ENCODE results near the gene AP5Z1.

AP5Z1 gene, protein sequence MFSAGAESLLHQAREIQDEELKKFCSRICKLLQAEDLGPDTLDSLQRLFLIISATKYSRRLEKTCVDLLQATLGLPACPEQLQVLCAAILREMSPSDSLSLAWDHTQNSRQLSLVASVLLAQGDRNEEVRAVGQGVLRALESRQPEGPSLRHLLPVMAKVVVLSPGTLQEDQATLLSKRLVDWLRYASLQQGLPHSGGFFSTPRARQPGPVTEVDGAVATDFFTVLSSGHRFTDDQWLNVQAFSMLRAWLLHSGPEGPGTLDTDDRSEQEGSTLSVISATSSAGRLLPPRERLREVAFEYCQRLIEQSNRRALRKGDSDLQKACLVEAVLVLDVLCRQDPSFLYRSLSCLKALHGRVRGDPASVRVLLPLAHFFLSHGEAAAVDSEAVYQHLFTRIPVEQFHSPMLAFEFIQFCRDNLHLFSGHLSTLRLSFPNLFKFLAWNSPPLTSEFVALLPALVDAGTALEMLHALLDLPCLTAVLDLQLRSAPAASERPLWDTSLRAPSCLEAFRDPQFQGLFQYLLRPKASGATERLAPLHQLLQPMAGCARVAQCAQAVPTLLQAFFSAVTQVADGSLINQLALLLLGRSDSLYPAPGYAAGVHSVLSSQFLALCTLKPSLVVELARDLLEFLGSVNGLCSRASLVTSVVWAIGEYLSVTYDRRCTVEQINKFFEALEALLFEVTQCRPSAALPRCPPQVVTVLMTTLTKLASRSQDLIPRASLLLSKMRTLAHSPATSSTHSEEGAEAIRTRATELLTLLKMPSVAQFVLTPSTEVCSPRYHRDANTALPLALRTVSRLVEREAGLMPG

DNA sequence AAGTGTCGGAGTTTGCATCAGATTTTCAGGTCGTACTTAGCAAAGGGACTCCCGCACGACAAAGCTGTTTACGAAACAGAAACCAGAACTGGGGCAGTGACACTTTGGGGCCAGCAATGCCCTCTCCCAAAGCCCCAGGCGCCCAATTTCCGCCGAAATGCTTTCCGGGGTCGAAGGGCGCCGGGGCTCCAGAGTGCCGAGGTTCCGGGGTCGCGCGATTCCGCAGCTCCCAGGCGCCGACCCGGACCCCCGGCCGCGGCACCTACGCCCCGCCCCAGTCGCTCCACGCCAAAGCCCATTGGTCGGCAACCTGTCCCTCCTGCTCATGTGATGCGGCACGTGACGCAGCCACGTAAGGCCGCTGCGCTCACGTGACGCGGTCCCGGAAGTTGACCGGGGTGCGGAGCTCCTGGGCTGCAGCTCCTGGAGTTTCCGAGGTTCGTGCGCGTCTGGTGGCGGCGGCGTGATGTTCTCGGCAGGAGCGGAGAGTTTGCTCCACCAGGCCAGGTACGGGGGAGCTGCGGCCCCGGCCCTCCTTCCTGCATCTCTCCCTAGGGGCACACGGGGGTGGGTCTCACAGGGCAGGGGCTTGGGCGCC, at the start of gene AP5Z1:
Gene AP5Z1 (plus strand): TSS at position 374 of the 598 bp plus-strand sequence. CDS start 93 bp downstream, at position 467.
- peak; percentile 100 for DNase-seq

DNA sequence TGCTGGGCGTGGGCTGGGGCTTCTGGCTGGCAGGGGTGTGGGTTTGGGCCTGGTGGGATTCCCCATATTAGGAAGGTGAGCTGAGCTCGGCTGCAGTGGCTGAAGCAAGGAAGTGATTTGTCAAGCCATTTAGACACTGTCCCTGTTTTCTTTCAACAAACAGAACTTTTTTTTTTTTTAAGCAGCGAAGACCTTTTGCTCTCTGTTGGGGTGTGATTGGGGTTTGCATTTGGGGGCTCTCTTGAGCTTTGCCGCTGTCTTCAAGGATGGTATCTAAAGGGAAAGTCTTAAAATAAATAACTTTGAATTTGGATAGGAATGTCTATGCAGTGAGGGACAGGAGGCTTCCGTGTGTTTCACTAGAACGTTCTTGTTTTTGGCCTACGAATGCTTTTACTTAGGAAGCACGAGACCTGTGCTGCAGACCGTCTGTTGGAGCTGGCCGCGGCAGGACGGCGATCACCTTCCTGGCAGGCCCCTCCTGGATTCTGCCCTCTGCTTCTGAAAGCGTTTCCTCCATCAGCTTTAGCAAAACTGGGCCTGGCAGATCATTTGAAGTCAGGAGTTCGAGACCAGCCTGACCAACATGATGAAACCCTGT, 49.5 kb upstream of the AP5Z1 start:
- no peak for DNase-seq

DNA sequence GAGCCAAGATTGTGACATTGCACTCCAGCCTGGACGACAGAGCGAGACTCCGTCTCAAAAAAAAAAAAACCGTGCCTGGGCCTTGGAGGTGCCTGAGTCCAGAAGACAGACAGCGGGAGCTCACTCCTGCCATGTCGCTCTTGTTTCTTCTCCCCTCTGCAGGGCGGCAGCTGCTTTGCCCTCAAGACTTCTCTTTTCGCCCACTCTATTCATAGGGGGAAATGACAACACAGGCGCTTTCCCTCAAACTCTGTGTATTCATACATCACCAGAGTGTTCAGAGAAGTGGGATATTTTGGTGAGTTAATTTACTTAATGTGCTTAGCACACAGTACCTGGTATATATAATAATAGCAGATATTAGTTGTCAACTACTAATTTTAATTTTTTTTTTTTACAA, 48.9 kb upstream of the AP5Z1 start:
- no peak for DNase-seq

DNA sequence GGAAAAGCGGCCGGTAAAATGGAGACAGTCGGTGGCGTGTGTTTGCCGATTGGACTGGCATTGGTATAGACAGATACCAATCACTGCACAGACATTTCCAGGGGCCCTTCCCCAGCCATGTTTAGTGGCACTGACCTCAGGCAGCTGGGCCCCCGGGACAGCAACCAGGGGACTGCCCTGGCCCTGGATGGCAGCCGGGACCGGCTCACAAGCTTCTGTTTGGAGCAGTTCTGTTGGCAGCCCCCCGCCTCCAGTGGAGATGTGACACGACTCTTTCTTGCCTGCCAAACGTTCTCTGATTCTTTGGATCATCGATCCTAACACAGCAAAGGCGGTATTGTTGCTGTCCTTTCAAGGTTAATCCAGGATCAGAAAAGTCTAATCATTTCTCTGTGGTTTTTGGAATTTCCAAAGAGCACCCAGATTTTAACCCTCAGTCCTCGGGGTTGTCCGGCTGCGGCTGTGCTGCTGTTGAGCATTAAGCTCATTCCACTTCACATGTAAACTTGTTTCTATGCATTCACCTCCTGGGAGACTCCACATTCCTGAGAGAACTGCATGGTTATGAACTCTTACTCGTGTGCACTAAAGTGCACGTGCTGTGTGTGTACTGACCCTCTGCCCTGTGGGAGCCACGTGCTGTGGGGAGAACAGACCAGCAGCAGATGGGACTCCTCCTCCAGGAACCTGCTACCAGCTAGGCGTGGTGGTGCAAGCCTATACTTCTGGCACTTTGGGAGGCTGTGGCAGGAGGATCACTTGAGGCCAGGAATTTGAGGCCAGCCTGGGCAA, 47.3 kb upstream of the AP5Z1 start:
- no peak for DNase-seq

DNA sequence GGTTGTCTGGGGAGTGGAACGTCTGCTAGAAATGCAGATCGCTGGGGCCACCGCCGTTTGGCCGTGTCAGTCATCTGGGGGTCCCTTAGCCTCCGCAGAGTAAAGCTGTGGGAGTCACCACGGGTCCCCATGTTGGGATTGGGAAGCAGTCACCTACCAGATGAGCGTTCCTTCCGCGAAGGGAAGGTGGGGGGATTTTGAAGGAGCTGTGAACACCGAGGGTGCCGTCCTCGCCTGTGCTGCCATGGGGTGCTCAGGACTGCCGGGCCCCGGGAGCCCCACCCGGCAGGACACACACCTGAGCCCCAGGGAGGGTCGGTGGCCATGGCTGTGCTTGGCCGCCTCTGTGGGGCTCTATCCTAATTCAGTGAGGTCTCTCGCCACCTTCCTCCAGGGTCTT, 46.2 kb upstream of the AP5Z1 start:
- DNase-seq, result no peak

DNA sequence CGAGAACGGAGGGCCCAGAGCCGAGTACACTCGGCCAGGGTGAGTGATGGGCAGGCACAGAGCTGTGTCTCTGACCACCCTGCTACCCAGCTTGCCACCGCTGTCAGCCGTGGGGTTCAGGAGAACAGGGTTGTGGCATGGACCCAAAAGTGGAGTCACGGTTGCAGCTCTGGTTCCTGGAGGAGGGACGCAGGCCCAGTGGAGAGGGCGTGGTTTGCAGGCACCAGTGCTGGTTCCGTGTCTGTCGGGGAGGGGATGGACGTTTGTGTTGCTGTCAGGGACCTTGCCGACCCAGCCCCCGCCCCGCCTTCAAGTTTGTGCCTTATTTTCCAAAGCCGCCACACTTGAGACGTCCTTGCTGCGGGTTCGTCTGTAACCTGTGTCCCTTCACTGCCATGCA, 45.1 kb upstream of the AP5Z1 start:
- no peak for DNase-seq

DNA sequence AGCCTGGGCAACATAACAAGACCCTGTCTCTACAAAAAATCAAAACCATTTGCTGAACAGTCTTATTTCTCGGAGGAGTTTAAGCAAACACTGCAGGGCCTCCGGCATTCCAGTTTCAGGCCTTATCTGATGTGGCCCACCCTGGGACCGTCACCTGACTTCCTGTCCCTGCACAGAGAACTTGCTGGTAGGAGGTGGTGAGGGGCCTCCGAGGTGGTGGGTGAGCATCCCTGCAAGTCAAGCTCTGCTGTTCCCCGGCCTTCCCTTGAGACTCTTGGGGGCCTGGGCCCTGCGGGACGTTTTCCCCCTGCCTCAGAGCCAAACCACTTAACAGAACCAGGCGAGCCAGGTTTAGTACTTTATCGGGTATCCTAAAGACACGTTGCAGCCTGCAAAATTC, 44.5 kb upstream of the AP5Z1 start:
- no peak for DNase-seq

DNA sequence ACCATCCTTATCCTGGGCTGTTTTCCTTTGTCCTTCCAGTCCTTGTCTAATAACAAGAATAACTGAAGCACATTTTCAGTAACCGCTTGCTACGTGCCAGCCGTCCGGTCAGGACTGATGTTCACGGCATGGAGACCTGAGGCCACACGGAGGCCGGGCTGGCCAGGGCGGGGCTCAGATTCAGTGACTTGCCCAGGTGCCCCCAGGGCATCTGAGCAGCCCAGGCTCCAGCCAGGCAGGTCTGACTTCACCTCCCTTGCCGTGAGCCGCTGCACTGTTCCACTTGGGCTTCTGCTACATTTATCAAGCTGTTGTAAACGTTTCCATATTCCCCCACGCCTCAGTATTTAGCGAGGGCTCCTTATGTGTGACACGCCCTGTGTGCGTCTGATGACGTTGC, 43.6 kb upstream of the AP5Z1 start:
- DNase-seq, result no peak

DNA sequence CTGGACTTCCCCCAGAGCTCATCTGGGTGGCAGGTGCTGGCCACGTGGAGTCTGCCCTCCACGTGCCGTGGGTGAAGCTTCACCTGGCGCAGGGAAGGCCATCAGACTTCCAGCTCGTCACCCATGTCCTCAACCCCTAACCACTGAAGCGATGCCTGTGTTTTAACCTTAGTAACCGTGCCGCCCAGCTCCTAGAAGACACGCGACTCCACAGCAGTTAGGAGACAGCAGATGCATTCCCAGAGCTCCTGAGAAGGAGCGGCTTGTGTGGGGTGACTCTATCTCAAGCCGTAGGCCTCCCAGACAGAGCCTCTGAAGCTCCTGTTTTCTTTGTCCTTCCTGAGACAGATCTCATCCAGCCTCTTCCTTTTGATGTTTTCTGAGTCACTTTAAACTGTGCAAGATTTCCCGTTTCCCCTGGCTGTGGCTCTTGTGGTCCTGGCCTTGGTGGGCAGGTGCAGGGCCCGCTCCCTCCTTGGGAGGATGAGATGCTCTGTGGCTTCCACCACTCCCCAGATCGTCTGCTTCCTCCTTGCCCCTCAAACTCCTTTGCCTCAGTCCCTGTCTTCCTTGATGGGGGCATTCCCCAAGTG, 41.4 kb upstream of the AP5Z1 start:
- no peak for DNase-seq

DNA sequence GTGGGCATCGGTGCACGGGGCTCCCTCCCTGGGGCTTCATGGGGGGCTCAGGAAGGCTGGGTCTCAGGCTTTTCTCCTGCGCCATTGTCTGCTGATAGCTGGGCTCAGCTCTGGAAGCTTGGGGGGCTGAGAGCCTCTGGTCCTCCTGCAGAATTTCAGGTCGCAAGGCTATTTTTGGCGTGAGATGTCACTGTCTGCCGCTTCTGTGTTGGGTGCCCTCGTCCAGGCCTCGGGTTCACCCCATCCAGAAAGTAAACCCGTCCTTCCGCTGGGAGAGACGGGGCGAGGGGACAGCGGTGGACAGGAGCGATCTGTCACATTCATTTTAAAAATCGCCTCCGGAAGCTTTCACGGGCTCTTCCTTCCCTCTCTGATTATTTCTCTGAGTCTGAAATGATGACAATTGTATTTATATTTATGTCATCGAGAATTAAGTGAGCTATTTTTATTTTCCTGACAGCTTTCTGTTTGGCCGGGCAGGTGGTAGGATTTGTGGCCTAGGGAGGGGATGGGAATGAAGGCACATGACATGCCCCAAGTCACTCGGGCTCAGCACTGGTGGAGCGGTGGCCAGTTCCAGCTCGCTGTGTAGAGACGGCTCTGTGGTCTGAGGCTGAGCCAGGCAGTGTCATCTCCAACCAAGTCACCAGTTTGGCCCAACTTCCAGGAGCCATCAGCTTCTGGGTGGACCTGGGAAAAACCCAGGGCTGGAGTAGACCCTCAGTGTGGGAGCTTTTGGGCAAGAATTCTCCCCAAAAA, 40.7 kb upstream of the AP5Z1 start:
- no peak for DNase-seq

DNA sequence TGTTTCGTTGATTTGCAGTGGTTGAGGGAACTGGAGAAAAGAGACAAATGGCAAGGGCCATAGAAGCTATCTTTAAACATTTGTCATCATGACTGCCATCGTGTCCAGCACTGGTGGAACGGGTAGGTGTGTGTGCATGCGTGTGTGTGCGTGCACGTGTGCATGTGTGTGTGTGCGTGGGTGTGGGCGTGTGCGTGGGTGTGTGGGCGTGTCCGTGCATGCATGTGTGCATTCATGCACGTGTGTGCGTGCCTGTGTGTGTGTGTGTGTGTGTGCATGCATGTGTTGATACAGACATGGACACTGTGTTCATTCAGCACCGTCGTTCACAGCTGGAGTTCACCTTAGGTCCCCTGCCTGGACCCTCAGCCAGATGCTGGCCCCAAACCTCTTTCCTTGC, 38.1 kb upstream of the AP5Z1 start:
- DNase-seq, result no peak

DNA sequence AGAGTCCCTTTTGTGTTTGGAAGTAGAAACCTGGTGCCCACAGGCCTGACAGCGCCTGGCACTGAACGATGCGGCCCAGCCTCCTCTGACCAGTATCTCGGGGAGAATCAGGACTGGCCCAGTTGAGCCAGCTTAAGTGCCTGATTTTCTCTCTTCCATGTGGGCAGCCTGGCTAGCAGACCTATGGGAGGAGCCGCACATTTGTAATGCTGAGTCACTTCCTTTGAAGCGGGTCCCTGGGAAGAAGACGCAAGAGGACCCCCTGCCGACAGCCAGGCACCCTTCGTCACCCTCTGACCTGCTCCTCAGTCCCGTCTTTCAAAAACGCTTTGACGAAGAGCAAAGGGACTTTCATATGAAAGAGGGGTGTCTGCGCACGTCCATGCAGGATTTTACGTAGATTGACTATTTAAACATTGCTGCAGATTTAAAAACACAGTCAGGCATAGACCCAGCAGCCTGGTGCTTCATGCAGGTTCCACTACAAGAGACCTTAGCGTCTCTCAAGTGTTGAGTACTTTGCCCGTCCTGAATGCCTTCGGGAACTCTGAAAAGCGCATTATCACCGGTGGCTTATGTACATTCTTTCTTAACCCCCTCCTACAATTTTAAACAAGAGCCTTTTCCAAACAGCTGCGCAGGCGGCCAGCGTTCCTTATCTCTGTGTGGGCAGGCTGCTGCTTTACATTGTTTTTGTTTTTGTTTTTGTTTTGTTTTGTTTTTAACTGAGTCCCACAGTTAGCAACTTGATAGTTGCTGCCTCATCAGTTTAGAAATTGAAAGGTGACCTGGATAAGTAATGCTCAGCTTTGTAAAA, 36.5 kb upstream of the AP5Z1 start:
- peak; percentile 91 for DNase-seq

DNA sequence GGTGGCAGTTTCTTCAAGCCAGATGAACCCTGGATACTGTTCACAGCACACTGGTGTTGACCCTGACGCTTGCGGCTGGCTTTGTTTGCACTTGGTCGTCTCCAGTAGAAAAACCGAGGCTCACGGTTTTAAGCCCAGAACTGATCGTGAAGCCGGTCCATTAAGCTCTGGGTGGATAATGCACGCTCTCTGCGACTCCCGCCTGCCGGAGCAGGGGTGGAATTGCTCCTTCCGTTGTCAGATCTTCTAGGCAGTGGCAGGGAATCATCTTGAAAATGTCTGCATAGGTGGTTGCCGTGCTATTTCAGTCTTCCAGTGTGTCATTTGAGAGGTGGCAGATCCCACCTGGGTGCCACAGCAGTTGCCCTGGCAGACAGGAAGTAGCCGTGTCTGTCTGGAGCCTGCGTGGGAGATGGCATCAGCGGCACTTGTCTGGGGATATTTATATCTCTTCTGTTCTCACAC, 35.9 kb upstream of the AP5Z1 start:
- DNase-seq, result no peak

DNA sequence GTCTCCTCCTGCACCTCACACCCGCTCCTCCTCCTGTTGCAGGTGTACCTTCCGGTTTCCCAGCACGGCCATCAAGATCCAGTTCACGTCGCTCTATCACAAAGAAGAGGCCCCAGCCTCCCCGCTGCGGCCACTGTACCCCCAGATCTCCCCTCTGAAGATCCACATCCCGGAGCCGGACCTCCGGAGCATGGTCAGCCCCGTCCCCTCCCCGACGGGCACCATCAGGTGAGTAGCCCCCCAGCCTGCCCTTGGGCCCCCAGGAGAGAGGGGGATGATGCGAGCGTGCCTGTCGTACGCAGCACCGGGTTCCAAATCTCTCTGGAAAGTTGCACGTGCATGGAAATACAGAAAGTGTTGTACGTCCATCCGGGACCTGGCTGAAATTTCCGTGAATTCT, 34.6 kb upstream of the AP5Z1 start:
- no peak for DNase-seq

DNA sequence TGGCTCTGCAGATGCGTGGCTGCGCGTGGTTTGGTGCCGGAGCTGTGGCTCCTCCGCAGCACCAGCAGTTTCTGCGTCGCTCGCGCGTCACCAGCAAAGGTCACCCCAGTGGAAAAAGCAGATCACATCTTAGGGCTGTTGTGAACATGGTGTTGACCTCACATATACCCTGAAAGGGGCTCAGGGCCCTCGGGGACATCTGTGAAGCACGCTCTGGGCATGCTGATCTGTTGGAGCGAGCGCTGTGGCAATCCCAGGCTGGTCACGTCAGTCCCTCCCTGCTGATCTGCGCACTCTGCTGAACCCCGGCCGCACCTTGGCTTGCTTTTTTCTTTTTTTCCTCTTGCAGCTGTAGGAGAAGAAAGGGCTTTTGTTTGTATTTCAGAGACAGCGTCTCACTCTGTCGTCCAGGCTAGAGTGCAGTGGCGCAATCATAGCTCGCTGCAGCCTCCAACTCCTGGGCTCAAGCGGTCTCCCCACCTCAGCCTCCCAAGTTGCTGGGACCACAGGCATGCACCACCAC, 33.3 kb upstream of the AP5Z1 start:
- DNase-seq, result no peak

DNA sequence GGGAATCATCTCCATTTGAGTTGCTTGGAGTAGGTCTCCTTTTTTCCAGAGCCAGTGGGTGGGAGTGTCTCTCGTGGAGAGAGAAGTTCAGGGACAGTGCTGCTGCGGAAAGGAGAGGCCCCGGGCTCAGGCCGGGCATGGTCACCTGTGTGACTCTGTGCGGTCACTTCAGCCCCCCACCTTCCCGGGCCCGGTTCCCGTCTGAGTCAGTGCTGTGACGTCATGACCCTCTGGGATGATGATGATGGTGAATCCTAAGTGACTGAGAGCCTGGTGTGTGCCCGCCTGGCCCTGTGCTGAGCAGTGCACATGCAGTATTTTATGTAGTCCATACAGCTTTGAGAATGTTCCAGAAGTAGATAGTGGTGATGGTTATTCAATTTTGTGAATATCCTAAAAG, 32.6 kb upstream of the AP5Z1 start:
- DNase-seq, result no peak

DNA sequence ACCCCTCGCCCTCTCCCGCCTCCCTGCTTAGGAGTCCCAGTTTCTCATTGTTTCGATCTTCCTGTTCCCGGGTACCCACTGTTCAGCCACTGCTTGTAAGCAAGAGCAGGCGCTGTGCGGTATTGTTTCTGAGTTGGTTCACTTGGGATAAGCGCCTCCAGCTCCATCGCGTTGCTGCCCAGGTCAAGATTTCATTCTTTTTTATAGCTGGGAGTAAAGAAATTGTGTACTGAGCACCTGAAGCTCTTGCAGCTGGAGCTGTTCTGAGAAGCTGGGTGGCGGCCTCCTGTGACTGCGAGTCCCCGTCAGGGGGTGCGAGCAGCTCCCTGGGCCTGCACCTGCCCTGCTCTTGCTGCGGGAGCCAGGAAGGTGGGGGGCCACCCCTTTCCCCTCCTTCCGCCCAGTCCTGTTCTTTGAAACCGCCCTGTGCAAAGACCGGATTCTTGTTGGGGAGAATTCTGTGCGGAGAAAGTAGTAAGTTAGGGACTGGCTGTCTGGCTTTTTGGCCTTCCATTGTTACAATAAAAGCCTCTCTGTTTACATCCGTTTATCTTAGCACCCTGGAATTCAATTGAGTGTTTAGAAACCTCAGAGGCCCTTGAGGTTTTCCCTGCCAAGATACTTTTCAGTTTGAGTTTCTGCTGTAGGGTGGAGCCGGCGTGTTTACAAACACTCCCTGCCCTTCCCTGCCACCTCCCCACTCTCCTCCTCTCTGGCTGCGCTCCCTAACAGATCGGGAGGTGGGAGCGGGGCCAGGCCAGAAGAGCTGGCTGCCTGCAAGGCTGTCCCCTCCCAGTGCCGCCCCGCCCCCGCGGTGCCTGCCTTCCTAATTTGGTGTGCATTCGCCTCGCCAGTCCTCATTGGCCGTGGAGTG, 30.8 kb upstream of the AP5Z1 start:
- DNase-seq, result peak; percentile 100

DNA sequence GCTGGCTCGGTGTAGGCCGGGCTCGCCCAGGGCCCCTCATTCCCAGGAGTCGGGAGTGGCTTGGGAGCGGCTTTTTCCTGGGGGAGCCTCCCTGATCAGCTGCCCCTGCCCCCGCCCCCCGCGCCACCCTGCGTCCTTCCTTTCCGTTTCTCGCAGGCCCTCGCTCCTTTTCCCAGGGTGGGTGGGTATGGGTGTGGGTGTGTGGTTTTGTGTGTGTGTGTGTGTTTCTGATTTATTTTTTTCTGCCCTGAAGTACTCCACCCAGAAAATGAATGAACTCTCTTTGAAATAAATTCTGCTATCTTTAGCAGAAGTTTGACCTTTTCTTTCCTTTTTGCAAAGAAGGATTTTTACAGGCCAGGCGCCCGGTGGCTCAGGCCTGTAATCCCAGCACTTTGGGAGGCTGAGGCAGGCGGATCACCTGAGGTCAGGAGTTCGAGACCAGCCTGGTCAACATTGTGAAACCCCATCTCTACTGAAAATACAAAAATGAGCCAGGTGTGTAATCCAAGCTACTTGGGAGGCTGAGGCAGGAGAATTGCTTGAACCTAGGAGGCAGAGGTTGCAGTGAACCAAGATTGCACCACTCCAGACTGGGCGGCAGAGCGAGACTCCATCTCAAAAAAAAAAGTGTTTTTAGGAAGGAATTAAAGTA, 30.0 kb upstream of the AP5Z1 start:
- DNase-seq, result no peak

Measured in NCI-H226 (cell line).